HFFc6 (cell line): Measurements from ENCODE around the gene S100P. TPM values are rescaled to one million over a fixed set of nuclear protein-coding genes. Genes with fewer than 3 reads are reported as not detected.

Experiments
- DNase-seq: peaks from one replicate; pipeline ENCODE4 v3.0.0-alpha.2; 2018
- H3K27ac Mint-ChIP-seq: 2 replicates; pipeline ENCODE4 v1.8.0; 2020; ENCODE audit warnings: mild to moderate bottlenecking, mixed read lengths
- H3K27me3 Mint-ChIP-seq: 2 replicates; pipeline ENCODE4 v1.8.0; 2021; ENCODE audit warnings: mild to moderate bottlenecking, moderate library complexity, mixed read lengths; ENCODE audit not compliant: insufficient read depth
- H3K36me3 Mint-ChIP-seq: 2 replicates; pipeline ENCODE4 v1.8.0; 2021; ENCODE audit warnings: low read depth, mixed read lengths
- H3K4me1 Mint-ChIP-seq: 2 replicates; pipeline ENCODE4 v1.8.0; 2020; ENCODE audit warnings: low read depth, mixed read lengths
- H3K4me3 Mint-ChIP-seq: 2 replicates; pipeline ENCODE4 v1.8.0; 2020; ENCODE audit warnings: mild to moderate bottlenecking, moderate library complexity, mixed read lengths
- H3K9me3 Mint-ChIP-seq: 2 replicates; pipeline ENCODE4 v1.8.0; 2020; ENCODE audit warnings: mild to moderate bottlenecking, mixed read lengths
- total RNA-seq, 6 experiments: library from RNA; stranded (reverse); fragmentation: NEBNext Ultra II Directional; extraction: Animal tissue kit (Norgen Biotek cat#: 25700); gene quantifications; 2 replicates in 1 of 6; 3 replicates in 5 of 6; pipeline ENCODE4 v1.2.3, GENCODE V29; 2021
- TF ChIP-seq, protein P1 (sequence below): fragments of 200-600 bp; sonication (generic); IDR thresholded peaks from 2 replicates; pipeline ENCODE4 v1.5.0; 2021; ENCODE audit warnings: antibody characterized with exemption, mild to moderate bottlenecking

The S100P gene
- total RNA-seq, 6 experiments from 2014 or later, result not detected

- DNase-seq, result no peak
- H3K36me3 Mint-ChIP-seq, result no peaks in the 10 kb centered on the region
- no peaks in the 10 kb centered on the region for H3K9me3 Mint-ChIP-seq
- TF ChIP-seq, protein P1, sequence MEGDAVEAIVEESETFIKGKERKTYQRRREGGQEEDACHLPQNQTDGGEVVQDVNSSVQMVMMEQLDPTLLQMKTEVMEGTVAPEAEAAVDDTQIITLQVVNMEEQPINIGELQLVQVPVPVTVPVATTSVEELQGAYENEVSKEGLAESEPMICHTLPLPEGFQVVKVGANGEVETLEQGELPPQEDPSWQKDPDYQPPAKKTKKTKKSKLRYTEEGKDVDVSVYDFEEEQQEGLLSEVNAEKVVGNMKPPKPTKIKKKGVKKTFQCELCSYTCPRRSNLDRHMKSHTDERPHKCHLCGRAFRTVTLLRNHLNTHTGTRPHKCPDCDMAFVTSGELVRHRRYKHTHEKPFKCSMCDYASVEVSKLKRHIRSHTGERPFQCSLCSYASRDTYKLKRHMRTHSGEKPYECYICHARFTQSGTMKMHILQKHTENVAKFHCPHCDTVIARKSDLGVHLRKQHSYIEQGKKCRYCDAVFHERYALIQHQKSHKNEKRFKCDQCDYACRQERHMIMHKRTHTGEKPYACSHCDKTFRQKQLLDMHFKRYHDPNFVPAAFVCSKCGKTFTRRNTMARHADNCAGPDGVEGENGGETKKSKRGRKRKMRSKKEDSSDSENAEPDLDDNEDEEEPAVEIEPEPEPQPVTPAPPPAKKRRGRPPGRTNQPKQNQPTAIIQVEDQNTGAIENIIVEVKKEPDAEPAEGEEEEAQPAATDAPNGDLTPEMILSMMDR, result no peak
- no peak overlapping the region for H3K27ac Mint-ChIP-seq
- H3K4me3 Mint-ChIP-seq, result no peak overlapping the region
- peaks cover 7% of the 10 kb centered on the region for H3K27me3 Mint-ChIP-seq
- no peaks in the 10 kb centered on the region for H3K4me1 Mint-ChIP-seq
These were observed 46.7 kb downstream of the S100P start for GRCh38 chr4:6740347-6740746.

GRCh38 chr4:6742507-6742906 is 48.8 kb downstream of the S100P start:
- no peak overlapping the region for H3K4me3 Mint-ChIP-seq
- H3K4me1 Mint-ChIP-seq, result 0 out of 2 replicates have a peak, but pooled peaks cover 5% of the 10 kb centered on the region
- no peak overlapping the region for H3K27ac Mint-ChIP-seq
- peaks cover 10% of the 10 kb centered on the region for H3K27me3 Mint-ChIP-seq
- H3K36me3 Mint-ChIP-seq, result no peaks in the 10 kb centered on the region
- TF ChIP-seq, protein P1, result no peak
- no peak for DNase-seq
- no peaks in the 10 kb centered on the region for H3K9me3 Mint-ChIP-seq

GRCh38 chr4:6742989-6743388 is 49.3 kb downstream of the S100P start:
- no peak overlapping the region for H3K27ac Mint-ChIP-seq
- no peak for DNase-seq
- no peaks in the 10 kb centered on the region for H3K36me3 Mint-ChIP-seq
- no peaks in the 10 kb centered on the region for H3K9me3 Mint-ChIP-seq
- H3K4me1 Mint-ChIP-seq, result 0 out of 2 replicates have a peak, but pooled peaks cover 6% of the 10 kb centered on the region
- H3K27me3 Mint-ChIP-seq, result peaks cover 10% of the 10 kb centered on the region
- TF ChIP-seq, protein P1, result no peak
- no peak overlapping the region for H3K4me3 Mint-ChIP-seq

Other genes with a start within 250 kb of the S100P start
- under 1 TPM in 4 of 6 experiments, not detected in 2; 0.14 to 0.25 (median 0.23) TPM for gene PPP2R2C, start 221.3 kb upstream of the S100P start, total RNA-seq
- 10 to 100 TPM; 35.8 to 44.5 (median 40.5) TPM for gene MAN2B2, start 118.7 kb upstream of the S100P start, total RNA-seq
- gene MRFAP1, start 53.2 kb upstream of the S100P start, total RNA-seq, result 100 to 1,000 TPM; 332 to 418 (median 364) TPM
- 10 to 100 TPM; 35.5 to 41.0 (median 40.1) TPM for gene MRFAP1L1, start 16.0 kb downstream of the S100P start, total RNA-seq
- gene BLOC1S4, start 22.3 kb downstream of the S100P start, total RNA-seq, result 10 to 100 TPM; 12.7 to 19.0 (median 14.2) TPM
- 10 to 100 TPM; 15.2 to 21.2 (median 19.0) TPM for gene KIAA0232, start 88.8 kb downstream of the S100P start, total RNA-seq
- gene TBC1D14, start 215.9 kb downstream of the S100P start, total RNA-seq, result 10 to 100 TPM; 23.3 to 32.5 (median 27.9) TPM